Testis (tissue), 2 donors: ENCODE data around the gene SUMO1.

Experiments
- CTCF ChIP-seq, 3 experiments: fragments of 450-650 bp in 2 of 3; fragments of 200-600 bp in 1 of 3; sonication (generic) in 1 of 3; IDR thresholded peaks; one replicate each; pipeline ENCODE4 v1.5.1; 2016 to 2019; ENCODE audit warnings: antibody characterized with exemption in 3 of 3, mild to moderate bottlenecking in 2 of 3, moderate library complexity in 1 of 3
- POLR2A ChIP-seq: fragments of 450-650 bp; IDR thresholded peaks from one replicate; pipeline ENCODE4 v1.6.1; 2017; ENCODE audit warnings: antibody characterized with exemption, mild to moderate bottlenecking, moderate library complexity

- TF ChIP-seq CTCF (IDR thresholded peaks at IDR 0.05), result no peak
- no peak for TF ChIP-seq POLR2A
Measured at GRCh38 chr2:202169832-202170424, 68.5 kb downstream of the SUMO1 start.
